ENCODE data around the gene HLTF.

- TF ChIP-seq POLR2A (IDR thresholded peaks at IDR 0.05; ENCODE audit: low read length): no peak
- TF ChIP-seq GATA1 (IDR thresholded peaks at IDR 0.05; ENCODE audit: low read depth, low read length): no peak
Observed at GRCh38 chr3:149089395-149089794, 3.1 kb upstream of the HLTF start.

Measured in erythroblast (primary cell).